AG09309 (cell line): ENCODE data around the gene APP.

Experiments
- DNase-seq: peaks from one replicate; pipeline ENCODE4 v3.0.0-alpha.2; 2010; ENCODE audit warnings: low read depth
- H3K4me3 ChIP-seq: 2 replicates; pipeline ENCODE4 v1.5.1; 2011; ENCODE audit warnings: mild to moderate bottlenecking, low read depth, low read length, moderate library complexity; ENCODE audit not compliant: control insufficient read depth
- CTCF ChIP-seq: IDR thresholded peaks from 2 replicates; pipeline ENCODE4 v1.5.1; 2011; ENCODE audit warnings: mild to moderate bottlenecking, low read depth, low read length, inconsistent platforms; ENCODE audit not compliant: insufficient read depth, control insufficient read depth; ENCODE audit errors: missing control alignments

APP gene

GRCh38 chr21:26098772-26099397 is 71.7 kb downstream of the APP start:
- no peak overlapping the region for H3K4me3 ChIP-seq
- DNase-seq = no peak
- TF ChIP-seq CTCF = no peak

GRCh38 chr21:26097475-26097874 is 73.1 kb downstream of the APP start:
- DNase-seq = no peak
- H3K4me3 ChIP-seq = no peak overlapping the region
- TF ChIP-seq CTCF = no peak

GRCh38 chr21:26096494-26097371 is 73.8 kb downstream of the APP start:
- no peak for DNase-seq
- no peak overlapping the region for H3K4me3 ChIP-seq
- no peak for TF ChIP-seq CTCF

- no peak overlapping the region for H3K4me3 ChIP-seq
- no peak for DNase-seq
- TF ChIP-seq CTCF = no peak
Observed at GRCh38 chr21:26095131-26095530, 75.4 kb downstream of the APP start.

GRCh38 chr21:26093122-26093521 is 77.4 kb downstream of the APP start:
- no peak overlapping the region for H3K4me3 ChIP-seq
- DNase-seq = no peak

GRCh38 chr21:26091480-26092018 is 79.0 kb downstream of the APP start:
- no peak for TF ChIP-seq CTCF
- H3K4me3 ChIP-seq = no peak overlapping the region
- no peak for DNase-seq

More at GRCh38 chr21:26093122-26093521, 77.4 kb downstream of the APP start:
- TF ChIP-seq CTCF = no peak
